Measurements from ENCODE around the gene TXNDC2.

TXNDC2 gene

DNA sequence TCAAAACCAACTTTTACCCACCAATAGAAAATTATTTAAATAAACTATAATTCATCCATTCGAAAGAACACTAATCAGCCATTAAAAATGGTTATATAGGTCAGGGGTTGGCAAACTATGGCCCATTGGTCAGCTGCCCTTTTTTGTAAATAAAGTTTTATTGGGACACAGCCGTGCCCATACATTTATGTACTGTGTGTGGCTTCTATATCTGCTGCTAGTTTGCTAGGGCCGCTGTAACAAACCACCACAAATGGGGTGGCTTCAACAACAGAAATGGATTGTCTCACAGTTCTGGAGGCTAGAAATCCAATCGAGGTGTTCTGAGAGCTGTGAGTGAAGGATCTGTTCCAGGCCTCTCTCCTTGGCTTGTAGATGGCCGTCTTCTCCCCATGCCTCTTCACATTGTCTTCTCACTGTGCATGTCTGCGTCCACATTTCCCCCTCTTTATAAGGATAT, 7.0 kb upstream of the TXNDC2 start:
- no peaks in the 10 kb centered on the region for H3K79me2 ChIP-seq (ENCODE audit: insufficient read depth, low read depth)

DNA sequence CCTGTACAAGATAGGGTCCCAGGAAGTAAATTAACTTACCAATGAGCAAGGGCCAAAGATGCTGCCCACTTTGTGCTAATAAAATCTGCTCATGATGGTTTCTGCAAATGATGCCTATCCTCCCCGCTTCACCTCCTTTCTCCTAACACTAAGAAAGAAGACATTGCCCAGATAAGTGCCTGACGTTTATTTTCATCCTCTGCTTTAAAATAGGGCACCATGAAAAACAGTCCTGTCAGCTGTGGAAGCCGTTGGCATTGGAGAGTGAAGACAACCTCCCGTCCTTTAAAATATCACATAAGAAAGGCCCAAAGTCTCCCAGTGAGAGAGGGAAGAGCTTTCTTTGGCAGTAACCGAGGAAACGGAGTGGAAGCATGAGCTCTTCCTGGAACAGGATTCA, 1.7 kb upstream of the TXNDC2 start:
- Histone ChIP-seq H3K4me1 (ENCODE audit: low read depth, poor library complexity, severe bottlenecking) (no peaks in the 10 kb centered on the region), H4K20me1 (ENCODE audit: insufficient read depth) (no peaks in the 10 kb centered on the region), H3K4me2 (no peak overlapping the region), H2AFZ (ENCODE audit: low read depth) (no peak overlapping the region), H3K9ac (no peak overlapping the region), H3K4me3 (IDR thresholded peaks at IDR 0.05; ENCODE audit: insufficient read depth, low read depth, low read length) (no peak overlapping the region), H3K36me3 (ENCODE audit: insufficient read depth) (no peaks in the 10 kb centered on the region), H3K79me2 (ENCODE audit: insufficient read depth, low read depth) (no peaks in the 10 kb centered on the region), H3K27ac (no peak overlapping the region), H3K27me3 (ENCODE audit: insufficient read depth, low read depth) (no peaks in the 10 kb centered on the region)
- TF ChIP-seq, protein P1, sequence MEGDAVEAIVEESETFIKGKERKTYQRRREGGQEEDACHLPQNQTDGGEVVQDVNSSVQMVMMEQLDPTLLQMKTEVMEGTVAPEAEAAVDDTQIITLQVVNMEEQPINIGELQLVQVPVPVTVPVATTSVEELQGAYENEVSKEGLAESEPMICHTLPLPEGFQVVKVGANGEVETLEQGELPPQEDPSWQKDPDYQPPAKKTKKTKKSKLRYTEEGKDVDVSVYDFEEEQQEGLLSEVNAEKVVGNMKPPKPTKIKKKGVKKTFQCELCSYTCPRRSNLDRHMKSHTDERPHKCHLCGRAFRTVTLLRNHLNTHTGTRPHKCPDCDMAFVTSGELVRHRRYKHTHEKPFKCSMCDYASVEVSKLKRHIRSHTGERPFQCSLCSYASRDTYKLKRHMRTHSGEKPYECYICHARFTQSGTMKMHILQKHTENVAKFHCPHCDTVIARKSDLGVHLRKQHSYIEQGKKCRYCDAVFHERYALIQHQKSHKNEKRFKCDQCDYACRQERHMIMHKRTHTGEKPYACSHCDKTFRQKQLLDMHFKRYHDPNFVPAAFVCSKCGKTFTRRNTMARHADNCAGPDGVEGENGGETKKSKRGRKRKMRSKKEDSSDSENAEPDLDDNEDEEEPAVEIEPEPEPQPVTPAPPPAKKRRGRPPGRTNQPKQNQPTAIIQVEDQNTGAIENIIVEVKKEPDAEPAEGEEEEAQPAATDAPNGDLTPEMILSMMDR (conservative IDR thresholded peaks at IDR 0.05; ENCODE audit: low read depth, low read length) = no peak

More for the DNA sequence above, 7.0 kb upstream of the TXNDC2 start:
- Histone ChIP-seq H3K4me2 (no peak overlapping the region), H4K20me1 (ENCODE audit: insufficient read depth) (no peaks in the 10 kb centered on the region), H3K27me3 (ENCODE audit: insufficient read depth, low read depth) (no peaks in the 10 kb centered on the region), H2AFZ (ENCODE audit: low read depth) (no peak overlapping the region), H3K9ac (no peak overlapping the region), H3K27ac (no peak overlapping the region), H3K36me3 (ENCODE audit: insufficient read depth) (no peaks in the 10 kb centered on the region), H3K4me3 (IDR thresholded peaks at IDR 0.05; ENCODE audit: insufficient read depth, low read depth, low read length) (no peak overlapping the region), H3K4me1 (ENCODE audit: low read depth, poor library complexity, severe bottlenecking) (peaks cover 27% of the 10 kb centered on the region)
- TF ChIP-seq, protein P1 (conservative IDR thresholded peaks at IDR 0.05; ENCODE audit: low read depth, low read length) = no peak

DNA sequence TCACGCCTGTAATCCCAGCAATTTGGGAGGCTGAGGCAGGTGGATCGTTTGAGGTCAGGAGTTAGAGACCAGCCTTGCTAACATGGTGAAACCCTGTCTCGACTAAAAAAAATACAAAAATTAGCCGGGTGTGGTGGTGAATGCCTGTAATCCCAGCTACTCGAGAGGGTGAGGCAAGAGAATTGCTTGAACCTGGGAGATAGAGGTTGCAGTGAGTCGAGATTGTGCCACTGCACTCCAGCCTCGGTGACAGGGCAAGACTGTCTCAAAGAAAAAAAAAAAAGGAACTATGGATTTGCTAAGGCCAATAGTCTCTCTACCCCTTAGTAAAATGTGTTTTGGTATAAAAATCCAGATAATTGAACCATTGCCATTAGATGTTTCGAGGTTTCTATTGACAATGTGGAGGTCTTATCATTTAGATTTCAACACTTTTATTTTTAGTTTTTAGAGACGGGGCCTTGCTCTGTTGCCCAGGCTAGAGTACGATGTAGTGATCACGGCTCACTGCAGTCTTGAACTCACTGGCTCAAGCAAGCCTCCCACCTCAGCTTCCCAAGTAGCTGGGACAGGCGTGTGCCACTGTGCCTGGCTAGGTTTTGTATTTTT, 1.1 kb upstream of the TXNDC2 start:
- Histone ChIP-seq H3K27me3 (ENCODE audit: insufficient read depth, low read depth) (no peaks in the 10 kb centered on the region), H3K4me2 (no peak overlapping the region), H4K20me1 (ENCODE audit: insufficient read depth) (no peaks in the 10 kb centered on the region), H3K27ac (no peak overlapping the region), H3K4me3 (IDR thresholded peaks at IDR 0.05; ENCODE audit: insufficient read depth, low read depth, low read length) (no peak overlapping the region), H3K4me1 (ENCODE audit: low read depth, poor library complexity, severe bottlenecking) (no peaks in the 10 kb centered on the region), H2AFZ (ENCODE audit: low read depth) (no peak overlapping the region), H3K36me3 (ENCODE audit: insufficient read depth) (no peaks in the 10 kb centered on the region), H3K79me2 (ENCODE audit: insufficient read depth, low read depth) (no peaks in the 10 kb centered on the region), H3K9ac (no peak overlapping the region)
- TF ChIP-seq, protein P1 (conservative IDR thresholded peaks at IDR 0.05; ENCODE audit: low read depth, low read length) = no peak

- Histone ChIP-seq H3K79me2 (ENCODE audit: insufficient read depth, low read depth) (no peaks in the 10 kb centered on the region), H4K20me1 (ENCODE audit: insufficient read depth) (no peaks in the 10 kb centered on the region), H3K27me3 (ENCODE audit: insufficient read depth, low read depth) (no peaks in the 10 kb centered on the region), H2AFZ (ENCODE audit: low read depth) (no peak overlapping the region), H3K27ac (no peak overlapping the region), H3K4me2 (no peak overlapping the region), H3K4me1 (ENCODE audit: low read depth, poor library complexity, severe bottlenecking) (no peaks in the 10 kb centered on the region), H3K9ac (no peak overlapping the region), H3K4me3 (IDR thresholded peaks at IDR 0.05; ENCODE audit: insufficient read depth, low read depth, low read length) (no peak overlapping the region), H3K36me3 (ENCODE audit: insufficient read depth) (no peaks in the 10 kb centered on the region)
- TF ChIP-seq, protein P1 (conservative IDR thresholded peaks at IDR 0.05; ENCODE audit: low read depth, low read length) = no peak
These were observed 204 bp downstream of the TXNDC2 start for GRCh38 chr18:9886005-9886348.

All from KMS-11 (cell line).